GM19452 (cell line): Measurements from ENCODE around the gene DNAAF5.
"Not testable (repeated sequence)": the region's sequence is repeated elsewhere in the genome, so short reads cannot be mapped to it uniquely, and the experiment has no call there.

Source experiments
- ATAC-seq: cut with Tn5 transposase; IDR thresholded peaks from one replicate; pipeline ENCODE4 v1.9.1; 2021; ENCODE audit not compliant: unreplicated experiment

The DNAAF5 gene

DNA sequence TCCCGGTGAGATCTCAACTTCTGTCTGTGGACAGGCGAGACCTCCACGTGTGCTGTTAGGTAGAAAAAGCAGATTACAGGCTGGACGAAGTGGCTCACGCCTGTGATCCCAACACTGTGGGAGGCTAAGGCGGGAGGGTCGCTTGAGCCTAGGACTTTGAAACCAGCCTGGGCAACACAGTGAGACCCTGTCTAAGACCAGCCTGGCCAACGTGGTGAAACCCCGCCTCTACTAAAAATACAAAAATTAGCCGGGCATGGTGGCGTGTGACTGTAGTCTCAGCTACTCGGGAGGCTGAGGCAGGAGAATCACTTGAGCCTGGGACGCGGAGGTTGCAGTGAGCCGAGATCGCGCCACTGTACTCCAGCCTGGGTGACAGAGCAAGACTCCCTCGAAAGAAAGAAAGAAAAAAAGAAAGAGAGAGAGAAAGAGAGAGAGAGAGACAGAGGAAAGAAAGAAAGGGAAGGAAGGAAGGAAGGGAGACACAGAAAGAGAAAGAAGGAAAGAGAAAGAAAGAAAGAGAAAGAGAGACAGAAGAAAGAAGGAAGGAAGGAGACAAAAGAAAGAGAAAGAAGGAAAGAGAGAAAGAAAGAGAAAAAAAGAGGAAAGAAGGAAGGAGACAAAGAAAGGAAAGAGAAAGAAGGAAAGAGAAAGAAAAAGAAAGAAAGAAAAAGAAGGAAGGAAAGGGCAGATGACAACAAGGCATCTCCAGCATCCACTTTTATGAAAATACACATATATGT is 76.2 kb downstream of the DNAAF5 start:
- no peak for ATAC-seq

DNA sequence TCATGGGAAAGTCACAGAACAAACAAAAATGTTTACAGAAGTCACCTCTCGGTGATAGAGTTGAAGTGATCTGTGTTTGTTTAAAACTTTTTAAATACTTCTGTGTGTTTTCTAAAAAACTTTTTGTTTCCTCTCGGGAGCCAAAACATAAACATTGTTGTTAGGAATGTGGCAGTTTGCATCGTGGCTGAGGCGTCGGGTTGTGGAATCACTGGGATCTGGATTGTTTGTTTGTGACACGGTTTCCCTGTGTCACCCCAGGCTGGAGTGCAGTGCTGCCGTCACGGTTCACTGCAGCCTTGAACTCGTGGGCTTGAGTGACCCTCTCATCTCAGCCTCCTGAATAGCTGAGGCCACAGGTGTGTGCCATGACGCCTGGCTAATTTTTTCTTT is 76.7 kb downstream of the DNAAF5 start:
- no peak for ATAC-seq

DNA sequence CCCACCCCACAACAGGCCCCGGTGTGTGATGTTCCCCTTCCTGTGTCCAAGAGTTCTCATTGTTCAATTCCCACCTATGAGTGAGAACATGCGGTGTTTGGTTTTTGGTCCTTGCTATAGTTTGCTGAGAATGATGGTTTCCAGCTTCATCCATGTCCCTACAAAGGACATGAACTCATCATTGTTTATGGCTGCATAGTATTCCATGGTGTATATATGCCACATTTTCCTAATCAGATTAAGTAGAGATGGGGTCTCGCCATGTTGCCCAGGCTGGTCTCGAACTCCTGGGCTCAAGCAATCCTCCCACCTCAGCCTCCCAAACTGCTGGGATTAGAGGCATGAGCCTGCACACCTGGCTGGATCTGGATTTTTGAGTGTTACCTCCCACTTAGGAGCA is 77.3 kb downstream of the DNAAF5 start:
- ATAC-seq = not testable (repeated sequence)

DNA sequence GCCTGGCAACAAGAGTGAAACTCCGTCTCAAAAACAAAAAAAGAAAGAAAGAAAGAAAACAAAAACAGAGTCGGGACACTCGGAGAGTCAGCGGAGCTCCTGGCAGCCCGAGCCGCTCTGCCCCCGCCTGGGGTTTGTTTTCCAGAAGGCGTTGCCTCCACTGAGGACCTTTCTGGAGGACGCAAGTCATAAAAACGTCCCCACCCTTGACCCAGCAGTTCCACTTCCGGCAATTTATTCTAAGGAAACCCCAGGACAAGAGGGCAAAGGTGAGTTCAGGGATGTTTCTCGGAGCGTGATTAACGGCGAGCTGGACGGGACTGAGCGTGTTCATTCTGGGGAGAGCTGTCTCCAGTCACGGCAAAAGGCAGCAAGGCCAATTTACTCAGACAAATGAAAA is 78.8 kb downstream of the DNAAF5 start:
- ATAC-seq = no peak

DNA sequence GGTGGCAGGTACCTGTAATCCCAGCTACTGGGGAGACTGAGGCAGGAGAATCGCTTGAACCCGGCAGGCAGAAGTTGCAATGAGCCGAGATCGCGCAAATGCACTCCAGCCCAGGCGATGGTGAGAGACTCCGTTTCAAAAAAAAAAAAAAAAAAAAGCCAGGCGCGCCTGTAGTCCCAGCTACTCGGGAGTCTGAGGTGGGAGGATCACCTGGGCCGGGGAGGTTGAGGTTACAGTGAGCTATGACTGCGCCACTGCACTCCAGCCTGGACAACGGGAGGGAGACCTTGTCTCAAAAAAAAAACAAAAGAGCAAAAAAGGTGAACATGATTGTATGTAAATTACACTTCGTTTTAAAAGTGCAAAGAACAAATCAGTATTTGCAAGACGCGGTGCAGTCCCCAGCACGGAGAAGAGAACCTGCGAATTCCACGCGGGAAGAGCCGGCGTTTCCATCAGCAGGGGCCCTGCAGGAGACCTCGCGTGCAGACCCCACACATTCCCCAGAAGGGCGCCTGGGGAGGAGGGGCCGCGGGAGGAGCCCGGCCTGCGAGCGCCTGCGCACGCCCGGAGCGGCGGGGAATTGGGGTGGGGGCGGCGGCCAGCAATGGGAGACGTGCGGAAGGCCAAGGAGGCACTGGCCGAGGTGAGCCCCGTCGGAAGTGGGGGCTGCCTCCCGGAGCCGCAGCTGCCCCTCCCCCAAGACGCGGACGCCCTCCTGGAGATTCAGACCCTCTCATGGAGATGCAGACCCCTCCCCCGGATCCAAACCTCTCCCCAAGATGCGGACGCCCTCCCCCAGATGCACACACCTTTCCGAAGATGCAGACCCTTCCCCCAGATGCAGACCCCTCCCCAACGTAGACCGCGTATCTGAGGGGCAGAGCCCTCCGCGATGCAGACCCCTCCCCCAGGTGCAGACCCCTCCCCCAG is 89.1 kb downstream of the DNAAF5 start:
- ATAC-seq = no peak

DNA sequence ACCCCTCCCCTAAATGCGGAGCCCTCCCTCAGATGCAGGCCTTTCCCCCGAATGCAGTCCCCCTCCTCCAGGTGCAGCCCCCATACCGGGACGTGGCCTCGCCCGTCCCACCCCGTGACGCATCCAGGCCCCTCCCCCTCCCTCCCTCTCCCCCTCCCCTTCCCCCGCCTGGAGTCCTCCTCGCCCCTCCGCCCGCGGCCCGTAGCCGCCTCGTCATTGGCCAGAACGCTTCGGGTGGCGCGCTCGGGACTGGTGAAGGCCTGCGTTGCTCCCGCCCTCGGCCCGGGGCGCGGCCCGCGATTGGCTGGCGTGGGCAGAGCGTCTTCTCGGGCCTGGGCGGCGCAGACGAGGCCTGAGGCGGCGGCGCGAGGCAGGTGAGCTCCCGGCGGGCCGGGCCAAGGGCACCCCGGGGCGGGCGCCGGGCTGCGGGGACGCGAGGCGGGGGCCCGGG is 89.8 kb downstream of the DNAAF5 start:
- peak; percentile 89 for ATAC-seq

DNA sequence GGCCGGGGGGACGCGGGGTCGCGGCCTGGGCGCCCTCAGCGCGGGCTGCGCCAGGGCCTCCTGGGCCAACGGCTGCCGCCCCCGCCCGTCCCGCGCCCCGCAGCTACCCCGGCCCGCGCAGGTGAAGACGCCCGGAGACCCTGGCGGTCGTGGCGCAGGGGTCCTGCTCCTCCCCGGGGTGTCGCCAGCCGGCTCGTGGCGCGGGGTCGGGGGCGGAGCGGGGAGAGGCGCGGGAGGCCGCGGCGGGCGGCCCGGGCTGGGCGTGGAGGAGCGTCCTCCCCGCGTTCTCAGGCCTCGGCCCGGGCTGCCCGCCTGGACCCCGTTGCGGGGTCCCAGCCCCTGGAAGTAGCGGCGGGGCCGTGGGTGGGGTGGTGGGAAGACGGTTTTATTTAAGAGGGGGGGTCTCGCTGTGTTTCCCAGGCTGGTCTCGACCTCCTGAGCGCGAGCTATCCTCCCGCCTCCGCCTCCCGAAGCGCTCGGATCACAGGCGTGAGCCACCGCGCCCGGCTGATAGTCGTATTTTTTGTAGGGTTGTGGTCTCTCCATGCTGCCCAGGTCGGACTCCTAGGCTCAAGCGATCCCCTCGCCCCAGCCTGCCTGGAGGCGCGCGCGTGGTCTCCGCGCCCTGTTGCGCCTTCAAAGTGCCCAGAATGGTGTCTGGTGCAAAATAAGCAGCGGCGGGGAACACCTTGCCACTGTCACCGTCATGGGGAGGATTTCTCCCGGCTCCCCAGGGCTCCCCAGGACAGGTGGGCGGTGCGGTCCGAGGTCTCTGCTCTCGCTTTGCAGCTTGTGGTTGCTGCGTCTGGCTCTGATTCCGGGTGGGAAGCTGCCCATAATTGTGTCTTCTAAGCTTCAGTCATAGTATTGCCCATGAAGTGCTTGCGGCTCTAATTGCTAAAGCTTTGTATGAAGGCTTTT is 90.5 kb downstream of the DNAAF5 start:
- peak; percentile 17 for ATAC-seq

DNA sequence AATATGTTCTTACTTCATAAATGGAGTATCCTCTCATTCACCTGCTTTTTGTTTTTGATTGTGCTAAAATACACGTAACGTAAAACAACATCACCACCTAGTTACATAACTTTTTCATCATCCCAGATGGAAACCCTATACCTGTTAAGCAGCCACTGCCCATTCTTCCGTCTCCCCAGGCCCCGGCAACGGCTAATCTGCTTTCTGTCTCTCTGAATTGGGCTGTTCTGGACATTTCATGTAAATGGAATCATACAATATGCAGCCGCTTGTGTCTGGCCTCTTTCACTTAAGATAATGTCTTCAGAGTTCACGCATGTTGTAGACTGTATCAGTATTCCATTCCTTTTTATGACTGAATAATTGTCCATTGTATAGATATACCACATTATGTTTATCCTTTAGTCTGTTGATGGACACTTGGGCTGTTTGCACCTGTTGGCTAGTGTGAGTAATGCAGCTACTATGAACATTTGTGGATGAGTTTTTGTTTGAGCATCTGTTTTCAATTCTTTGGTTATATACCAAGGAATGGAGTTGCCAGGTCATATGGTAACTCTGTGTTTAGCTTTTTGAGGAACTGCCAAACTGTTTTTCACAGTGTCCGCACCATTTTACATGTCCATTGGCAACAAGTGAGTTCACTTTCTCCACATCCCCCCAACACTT is 91.7 kb downstream of the DNAAF5 start:
- no peak for ATAC-seq

DNA sequence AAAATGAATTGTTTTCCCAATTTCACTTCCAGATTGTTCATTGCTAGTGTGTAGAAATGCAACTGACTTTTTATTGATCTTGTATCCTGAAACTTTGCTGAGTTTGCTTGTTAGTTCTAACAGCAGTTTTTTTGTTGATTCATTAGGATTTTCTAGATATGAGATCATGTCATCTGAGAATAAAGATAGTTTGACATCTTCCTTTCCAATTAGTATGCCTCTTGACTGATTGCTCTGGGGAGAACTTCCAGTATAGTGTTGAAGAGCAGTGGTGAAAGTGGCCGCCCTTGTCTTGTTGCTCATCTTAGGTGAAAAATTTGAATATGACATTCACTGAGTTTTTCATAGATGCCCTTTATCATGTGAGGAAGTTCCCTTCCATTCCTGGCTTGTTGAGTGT is 93.8 kb downstream of the DNAAF5 start:
- ATAC-seq = no peak

DNA sequence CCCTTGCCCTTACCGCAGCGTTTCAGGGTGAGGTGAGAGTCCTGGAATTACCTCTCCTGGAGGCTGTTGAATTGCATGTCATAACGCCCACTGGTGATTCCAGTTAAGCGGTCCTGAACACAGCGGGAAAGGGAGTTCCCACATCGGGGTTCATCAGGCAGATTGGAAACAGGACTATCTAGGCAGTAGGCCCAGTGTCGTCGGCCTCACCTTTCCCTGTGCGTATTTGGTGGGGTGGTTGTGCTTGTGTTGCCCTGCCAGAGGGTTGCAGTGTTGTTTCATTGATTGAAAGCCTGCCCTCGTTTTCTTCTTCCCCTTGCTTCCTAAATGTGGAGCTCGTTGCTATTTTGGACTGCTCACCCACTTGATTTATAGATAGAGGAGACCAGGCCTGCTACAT is 95.2 kb downstream of the DNAAF5 start:
- ATAC-seq = no peak

DNA sequence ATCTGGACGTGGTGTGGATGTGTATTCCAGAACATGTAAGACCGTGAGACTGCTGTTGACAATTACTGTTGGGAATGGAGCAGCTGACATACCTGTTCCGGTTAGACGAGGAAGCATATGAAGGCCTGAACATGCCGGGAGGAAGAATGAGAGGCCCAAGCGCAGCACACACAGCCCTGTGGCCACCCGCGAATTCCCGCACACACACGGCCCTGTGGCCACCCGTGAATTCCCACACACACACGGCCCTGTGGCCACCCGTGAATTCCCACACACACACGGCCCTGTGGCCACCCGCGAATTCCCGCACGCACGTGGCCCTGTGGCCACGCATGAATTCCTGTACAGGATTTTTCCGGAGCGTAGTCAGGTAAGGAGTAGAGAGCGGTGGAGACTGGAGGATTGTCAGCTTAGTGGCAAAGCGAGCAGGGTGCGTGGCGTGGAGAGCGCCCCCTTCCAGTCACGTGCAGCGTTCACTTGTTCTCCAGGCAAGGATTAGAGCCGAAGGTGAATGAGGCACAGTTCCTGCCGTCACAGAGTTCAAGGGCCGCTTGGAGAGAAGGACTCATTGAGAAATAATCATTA is 96.3 kb downstream of the DNAAF5 start:
- no peak for ATAC-seq

DNA sequence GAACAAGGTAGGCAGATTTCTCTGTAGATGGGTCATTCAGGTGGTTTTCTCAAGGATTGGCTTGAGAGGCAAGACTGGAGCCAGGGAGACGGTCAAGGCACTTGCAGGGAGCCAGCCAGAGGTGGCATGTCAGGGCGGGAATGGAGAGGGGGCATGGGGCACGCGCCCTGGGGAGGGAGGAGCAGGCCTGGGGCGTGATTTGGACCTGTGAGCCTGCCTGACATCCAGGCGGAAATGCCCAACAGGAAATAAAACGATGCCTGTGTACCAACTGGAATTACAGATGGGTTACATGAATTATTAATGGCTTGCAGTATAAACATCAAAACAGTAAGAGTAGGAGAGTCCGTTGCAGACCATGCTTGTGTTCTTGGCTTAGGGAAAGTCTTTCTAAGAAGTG is 97.2 kb downstream of the DNAAF5 start:
- ATAC-seq = no peak

DNA sequence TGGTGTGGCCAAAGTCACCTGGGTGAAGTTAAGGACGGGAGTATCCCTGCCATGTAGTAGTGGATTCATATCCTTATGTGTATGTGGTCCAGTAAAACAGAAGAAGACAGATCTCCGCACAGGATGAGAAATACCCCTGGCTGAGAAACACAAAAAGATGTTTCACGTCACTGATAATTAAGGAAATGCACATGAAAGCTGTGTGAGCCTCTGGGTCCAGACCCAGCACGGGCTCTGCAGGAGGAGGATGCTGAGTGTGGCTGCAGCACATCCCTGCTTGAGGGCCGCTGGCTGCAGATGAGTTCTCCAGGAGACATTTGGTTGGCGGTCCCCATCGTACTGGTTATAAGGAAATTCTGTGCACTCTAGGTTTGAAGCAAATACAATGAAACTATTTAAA is 97.6 kb downstream of the DNAAF5 start:
- ATAC-seq = no peak

DNA sequence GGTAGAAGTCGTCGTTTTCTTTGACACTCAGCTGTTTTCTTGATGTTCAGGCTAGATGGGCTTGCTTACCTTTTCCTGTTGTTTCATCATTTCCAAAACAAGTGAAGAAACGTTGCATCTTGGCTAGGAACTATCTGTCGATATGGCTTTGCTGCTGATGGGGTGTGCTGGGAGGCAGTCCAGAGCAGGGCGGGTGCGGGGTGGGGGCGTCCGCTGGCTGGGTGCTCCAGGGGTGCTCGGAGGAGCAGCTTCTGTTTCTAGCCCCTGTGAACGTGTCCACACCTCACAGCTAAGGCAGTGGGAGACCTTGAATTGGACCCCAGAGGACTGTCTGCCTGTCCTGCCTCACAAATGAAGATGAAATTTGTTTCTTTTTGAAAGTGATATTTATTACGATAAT is 98.2 kb downstream of the DNAAF5 start:
- ATAC-seq = no peak

DNA sequence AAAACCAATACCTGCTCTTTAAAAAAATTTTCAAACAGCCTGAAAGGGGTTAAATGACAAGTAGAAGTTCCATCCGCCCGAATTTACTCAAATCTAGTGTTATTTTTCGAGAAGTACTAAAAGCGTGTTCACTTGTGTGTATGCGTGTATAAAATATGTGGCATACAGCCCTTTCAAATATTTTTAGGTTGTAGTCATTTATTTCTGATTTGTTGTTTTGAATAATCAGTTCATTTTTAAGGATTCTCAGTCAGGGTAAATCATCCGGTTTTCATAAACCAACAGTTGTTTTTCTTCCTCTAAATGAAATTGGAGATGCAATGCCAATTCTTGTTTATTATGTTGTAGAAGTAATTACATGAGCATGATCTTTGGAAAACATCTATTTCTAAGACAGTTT is 98.9 kb downstream of the DNAAF5 start:
- ATAC-seq = no peak

DNA sequence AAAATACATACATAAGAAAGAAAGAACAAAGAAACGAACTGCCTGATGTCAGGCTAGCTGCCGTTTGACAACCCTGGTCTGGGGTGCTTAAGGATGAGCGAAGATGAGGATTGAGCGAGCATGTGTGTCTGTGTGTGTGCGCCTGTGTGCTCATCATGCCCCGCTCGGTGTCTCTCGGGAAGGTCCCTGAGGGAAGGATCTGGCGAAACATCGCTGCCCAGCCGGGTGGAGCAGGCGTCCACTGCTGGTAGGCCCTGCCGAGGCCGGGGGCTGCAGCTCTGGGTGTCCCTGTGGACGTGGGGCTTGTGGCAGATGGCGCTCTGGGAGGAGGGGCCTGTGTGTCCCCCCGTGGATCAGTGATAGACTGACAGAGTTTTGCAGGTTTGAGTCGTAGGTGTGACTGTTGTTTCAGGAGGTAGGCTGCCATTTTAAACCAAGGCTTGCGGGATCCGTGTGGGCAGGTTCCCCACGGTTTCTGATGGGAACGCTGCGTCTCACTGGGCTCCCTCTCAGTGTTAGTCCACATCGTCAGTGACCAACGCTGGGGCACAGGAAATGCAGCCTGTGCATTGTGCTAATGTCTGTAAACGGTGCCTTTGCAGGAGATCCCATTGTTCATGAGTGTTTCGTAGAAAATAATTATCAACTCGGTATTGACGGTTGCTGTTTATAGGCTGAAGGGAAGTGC is 99.9 kb downstream of the DNAAF5 start:
- ATAC-seq = no peak

DNA sequence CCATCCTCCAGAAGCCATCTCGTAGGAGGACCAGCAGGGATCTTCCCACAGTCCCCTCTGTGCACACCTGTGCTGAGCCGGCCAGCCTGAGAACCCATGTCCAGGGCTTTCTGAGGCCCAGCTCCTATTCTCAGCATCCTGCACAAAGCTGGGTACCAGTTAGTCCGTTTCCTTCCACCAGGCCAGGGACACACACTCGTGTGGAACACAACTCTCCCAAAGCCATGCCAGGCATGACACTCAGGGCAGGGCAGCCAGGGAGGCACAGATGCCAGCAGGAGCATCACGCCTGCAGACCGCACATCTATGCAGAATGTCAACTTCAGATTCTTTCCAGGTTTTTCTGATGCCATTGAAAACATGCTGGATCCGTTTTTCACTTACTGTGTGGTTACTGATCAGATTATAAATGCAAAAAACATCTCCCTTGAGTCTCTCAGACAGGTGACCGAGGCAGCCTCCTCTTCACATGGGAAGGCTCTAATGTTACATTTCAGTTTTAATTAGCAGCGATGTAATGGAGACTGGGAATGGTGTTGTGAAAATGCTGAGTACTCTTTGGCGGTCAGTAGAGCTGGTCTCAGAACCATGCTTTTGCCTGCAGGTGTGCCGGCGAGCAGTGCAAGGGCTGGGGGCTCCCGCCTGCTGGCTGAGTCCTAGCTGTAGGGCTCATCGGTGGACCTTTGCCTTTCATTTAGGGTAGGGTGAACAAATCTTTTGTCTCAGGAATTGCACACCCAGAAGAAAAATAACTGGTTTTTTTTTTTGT is 102.5 kb downstream of the DNAAF5 start:
- ATAC-seq = no peak

DNA sequence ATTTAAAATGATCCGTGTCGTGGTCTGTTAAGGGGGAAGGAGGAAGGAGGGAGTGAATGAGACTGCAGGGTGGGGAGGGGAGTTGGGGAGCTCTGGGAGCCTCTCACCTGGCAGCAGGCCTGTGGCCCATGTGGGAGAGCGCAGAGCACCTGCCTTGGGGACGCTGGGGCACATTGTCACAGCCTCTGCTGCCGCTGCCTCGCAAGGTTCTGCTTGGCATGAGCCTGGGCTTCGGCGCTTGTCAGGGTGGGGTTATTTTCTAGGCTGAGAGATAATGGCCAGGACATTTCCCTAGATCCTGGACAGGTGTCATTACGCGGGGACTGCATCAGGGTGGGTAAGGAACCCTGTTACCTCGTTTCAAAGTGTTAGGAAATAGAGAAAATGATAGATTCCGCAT is 103.6 kb downstream of the DNAAF5 start:
- no peak for ATAC-seq

DNA sequence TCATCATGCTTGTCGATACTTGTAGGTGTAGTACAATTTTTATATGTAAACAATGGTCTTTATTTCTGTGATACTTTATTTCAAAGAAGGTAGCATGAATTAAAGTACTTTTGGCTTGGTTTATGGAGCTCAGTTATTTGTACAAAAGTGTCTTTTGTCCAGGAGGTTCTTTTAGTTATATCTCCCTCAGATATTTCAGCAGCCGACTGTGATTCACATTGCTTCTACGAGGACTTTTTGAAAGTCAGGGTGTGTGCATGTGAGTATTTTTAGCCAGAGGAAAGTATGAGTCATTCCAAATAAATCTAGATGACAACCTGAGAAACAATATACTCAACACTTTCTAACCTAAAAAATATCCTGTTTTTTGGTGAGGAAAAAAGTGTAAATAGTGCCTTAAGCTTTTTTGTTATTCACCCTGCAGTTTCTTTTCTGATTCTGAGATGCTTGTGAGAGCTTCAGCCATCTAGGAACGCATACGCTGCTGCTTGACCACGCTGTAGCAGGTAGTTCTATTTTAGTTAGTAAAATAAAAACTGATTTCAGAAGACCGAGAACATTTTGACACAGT is 105.2 kb downstream of the DNAAF5 start:
- peak; percentile 55 for ATAC-seq
